Coronary artery (tissue), 2 donors: ENCODE data around the gene THOC6.
"Not testable (repeated sequence)": the region's sequence is repeated elsewhere in the genome, so short reads cannot be mapped to it uniquely, and the experiment has no call there.

Experiments used
- DNase-seq: peaks from one replicate; pipeline ENCODE4 v3.0.0-alpha.2; 2017; ENCODE audit warnings: low spot score
- H3K27ac ChIP-seq, 2 donors: fragments of 200-600 bp; sonication (generic); one replicate each; pipeline ENCODE4 v1.5.1; 2016 to 2019
- H3K4me3 ChIP-seq: fragments of 200-600 bp; sonication (generic); 2 replicates; pipeline ENCODE4 v1.5.1; 2016; ENCODE audit warnings: mild to moderate bottlenecking, moderate library complexity
- TF ChIP-seq, protein P1 (sequence below): fragments of 200-600 bp; sonication (generic); IDR thresholded peaks from one replicate; pipeline ENCODE4 v1.5.1; 2019; ENCODE audit warnings: antibody characterized with exemption

Gene THOC6

DNA sequence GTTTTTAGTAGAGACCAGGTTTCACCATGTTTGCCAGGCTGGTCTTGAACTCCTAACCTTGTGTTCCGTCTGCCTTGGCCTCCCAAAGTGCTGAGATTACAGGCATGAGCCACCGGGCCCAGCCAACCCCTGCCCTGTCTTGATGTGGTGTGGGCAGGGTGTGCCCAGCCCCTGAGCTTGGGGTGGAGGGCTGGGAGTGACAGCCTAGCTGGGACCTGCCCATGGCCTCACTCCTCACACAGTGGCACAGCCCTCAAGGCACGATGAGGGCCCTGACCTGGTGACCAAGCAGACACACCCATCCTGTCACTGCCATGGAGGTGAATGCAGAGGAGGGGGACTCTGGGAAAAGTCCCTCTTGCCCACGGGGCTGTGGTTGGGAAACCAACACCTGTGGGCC, 44.7 kb downstream of the THOC6 start:
- TF ChIP-seq, protein P1, sequence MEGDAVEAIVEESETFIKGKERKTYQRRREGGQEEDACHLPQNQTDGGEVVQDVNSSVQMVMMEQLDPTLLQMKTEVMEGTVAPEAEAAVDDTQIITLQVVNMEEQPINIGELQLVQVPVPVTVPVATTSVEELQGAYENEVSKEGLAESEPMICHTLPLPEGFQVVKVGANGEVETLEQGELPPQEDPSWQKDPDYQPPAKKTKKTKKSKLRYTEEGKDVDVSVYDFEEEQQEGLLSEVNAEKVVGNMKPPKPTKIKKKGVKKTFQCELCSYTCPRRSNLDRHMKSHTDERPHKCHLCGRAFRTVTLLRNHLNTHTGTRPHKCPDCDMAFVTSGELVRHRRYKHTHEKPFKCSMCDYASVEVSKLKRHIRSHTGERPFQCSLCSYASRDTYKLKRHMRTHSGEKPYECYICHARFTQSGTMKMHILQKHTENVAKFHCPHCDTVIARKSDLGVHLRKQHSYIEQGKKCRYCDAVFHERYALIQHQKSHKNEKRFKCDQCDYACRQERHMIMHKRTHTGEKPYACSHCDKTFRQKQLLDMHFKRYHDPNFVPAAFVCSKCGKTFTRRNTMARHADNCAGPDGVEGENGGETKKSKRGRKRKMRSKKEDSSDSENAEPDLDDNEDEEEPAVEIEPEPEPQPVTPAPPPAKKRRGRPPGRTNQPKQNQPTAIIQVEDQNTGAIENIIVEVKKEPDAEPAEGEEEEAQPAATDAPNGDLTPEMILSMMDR: no peak
- DNase-seq: no peak
- Histone ChIP-seq H3K4me3 (no peak overlapping the region), H3K27ac (no peak overlapping the region)

DNA sequence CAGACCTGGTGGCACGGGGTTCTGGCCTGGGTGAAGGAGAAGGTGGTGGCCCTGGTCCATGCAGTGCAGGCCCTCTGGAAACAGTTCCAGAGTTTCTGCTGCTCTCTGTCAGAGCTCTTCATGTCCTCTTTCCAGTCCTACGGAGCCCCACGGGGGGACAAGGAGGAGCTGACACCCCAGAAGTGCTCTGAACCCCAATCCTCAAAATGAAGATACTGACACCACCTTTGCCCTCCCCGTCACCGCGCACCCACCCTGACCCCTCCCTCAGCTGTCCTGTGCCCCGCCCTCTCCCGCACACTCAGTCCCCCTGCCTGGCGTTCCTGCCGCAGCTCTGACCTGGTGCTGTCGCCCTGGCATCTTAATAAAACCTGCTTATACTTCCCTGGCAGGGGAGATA, 45.3 kb downstream of the THOC6 start:
- not testable (repeated sequence) for H3K4me3 ChIP-seq, H3K27ac ChIP-seq, DNase-seq

DNA sequence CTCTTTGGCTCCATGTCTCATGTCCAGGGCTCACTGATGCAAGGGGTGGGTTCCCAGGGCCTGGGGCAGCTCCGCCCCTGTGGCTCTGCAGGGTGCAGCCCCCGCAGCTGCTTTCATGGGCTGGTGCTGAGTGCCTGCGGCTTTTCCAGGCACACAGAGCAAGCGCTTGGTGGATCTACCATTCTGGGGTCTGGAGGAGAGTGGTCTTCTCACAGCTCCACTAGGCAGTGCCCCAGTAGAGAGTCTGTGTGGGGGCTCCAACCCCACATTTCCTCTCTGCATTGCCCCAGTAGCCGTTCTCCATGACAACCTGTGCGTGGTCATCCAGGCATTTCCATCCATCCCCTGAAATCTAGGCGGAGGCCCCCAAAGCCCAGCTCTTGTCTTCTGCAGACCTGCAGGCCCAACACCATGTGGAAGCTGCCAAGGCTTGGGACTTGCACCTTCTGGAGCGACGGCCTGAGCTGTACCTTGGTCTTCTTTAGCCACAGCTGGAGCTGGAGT, 46.8 kb downstream of the THOC6 start:
- Histone ChIP-seq H3K27ac (no peak overlapping the region), H3K4me3 (no peak overlapping the region)
- TF ChIP-seq, protein P1: no peak
- DNase-seq: no peak

DNA sequence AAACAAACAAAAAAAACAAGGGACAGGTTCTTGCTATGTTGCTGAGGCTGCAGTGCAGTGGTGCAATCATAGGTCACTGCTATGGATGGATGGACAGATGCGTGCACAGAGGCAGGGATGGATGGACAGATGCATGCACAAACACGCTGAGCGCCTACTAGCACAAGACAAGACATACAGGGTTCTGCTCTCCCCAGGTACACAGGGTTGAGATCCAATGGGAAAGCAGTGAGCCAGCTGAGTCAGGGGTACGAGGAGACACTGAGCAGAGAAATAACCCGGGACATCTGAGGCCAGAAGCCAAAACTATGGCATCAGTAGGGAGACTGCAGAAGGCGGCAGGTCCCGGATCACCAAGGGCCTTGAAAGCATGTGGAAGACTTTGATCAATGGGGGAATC, 47.8 kb downstream of the THOC6 start:
- DNase-seq: no peak
- TF ChIP-seq, protein P1: no peak
- Histone ChIP-seq H3K27ac (no peak overlapping the region), H3K4me3 (no peak overlapping the region)

DNA sequence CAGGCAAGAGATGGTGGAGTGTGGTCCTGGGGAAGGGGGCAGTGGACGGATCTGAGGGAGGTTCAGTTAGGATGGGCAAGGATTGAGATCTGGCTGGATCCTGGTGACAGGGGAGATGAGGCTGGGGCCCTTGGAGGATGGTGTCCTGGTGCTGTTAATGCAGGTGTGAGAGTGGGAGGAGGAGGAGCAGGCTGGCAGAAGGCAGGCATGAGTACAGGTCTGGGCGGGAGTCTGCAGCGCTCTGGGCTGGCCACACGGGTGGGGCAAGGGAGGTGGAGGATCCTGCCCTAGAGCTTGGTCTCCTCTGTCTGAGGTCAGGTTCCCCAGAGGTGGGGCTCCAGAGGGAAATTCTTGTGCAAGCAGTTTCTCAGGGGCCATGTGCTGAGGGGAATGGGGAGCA, 48.3 kb downstream of the THOC6 start:
- not testable (repeated sequence) for H3K27ac ChIP-seq, DNase-seq, H3K4me3 ChIP-seq

DNA sequence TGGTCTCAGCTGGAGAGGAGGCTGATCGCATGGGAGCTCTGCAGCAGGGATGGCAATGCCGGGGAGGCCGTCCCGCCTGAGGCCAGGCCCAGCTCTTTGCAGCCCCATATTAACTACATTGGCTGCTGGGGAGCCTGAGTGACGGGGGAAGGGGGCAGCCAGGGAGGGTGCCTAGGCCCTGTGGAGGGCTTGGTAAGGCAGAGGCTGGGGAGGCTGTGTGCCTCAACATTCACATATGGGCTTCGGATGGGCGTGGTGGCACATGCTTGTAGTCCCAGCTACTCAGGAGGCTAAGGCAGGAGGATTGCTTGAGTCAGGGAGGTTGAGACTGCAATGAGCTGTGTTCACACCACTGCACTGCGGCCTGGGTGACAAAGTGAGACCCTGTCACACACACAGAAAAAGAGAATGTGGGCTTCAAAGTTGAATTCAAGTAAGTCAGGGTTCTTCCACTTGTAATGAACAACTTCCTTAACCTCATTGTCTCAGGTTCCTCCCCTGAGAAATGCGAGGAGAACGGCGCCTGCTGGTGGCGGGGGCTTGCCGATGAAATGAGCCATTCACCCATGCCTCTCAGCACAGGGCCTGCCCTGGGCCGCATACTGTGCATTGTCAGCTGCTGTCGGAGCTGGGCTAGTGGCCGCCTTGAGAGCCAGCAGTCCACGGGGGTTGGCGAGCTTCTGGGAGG, 48.9 kb downstream of the THOC6 start:
- DNase-seq, H3K27ac ChIP-seq, H3K4me3 ChIP-seq: not testable (repeated sequence)

DNA sequence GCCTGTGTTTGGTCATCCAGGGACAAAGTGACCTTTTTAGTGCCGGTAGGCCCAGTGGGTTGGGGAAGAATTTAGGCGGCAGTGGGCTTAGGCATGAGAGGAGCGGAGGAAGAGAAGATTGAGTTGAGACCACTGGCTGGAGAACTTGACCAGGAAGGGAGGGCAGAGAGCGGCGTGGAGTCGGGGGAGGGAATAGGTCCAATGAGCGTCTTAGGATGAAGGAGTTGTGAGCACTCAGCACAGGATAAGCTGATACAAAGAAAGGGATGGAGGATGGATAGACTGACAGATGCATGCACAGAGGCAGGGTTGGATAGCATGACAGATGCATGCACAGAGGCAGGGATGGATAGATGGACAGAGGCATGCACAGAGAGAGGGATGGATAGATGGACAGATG, 49.6 kb downstream of the THOC6 start:
- H3K4me3 ChIP-seq: no peak overlapping the region
- H3K27ac ChIP-seq: no peak overlapping the region
- TF ChIP-seq, protein P1: no peak
- DNase-seq: no peak

DNA sequence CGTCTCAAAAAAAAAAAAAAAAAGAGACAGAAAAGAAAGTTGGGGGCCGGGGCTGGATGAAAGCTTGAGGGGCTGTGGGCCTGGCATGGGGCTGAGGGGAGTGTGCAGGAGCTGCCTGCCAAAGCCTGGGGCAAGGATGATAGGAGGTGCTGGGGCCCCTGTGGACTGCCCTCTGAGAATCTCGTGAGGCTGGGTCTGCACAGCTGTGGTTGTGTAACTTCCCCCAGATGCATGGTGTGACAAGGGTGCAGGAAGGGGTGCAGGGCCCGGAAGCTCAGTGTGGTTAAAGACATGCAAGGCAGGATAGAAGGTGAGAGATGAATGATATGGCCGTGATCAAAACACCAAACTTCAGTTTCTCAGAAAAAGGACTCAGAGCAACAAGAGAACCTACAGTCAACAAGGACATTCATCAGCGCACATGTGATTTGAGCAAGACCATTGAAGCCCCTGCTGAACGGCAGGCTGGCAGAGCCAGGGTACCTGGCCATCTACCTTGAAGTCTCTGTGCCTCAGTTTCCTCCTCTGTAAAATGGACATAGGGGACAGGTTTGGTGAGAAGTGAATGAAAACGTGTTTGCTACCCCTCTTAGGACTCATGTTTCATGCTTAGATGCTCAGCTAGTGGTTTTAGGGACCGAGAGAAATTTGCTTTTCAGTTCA, 51.2 kb downstream of the THOC6 start:
- no peak overlapping the region for H3K4me3 ChIP-seq
- TF ChIP-seq, protein P1: no peak
- no peak overlapping the region for H3K27ac ChIP-seq
- DNase-seq: no peak
